HepG2 (cell line): Measurements from ENCODE around the gene PRDX2. TPM values are rescaled to one million over a fixed set of nuclear protein-coding genes. Genes with fewer than 3 reads are reported as not detected.
A peak's percentile ranks its signal among the peaks of the same experiment; 100 is the strongest.

Source experiments
- CREB3 ChIP-seq: sonication (generic); formaldehyde crosslinking; IDR thresholded peaks from 2 replicates; pipeline ENCODE4 v1.5.0; 2020; ENCODE audit warnings: missing genetic modification reagents
- FOXA1 ChIP-seq, 2 experiments: fragments of 450-650 bp in 1 of 2; sonication (generic) in 1 of 2; formaldehyde crosslinking in 1 of 2; IDR thresholded peaks; 2 replicates each; pipeline versions ENCODE4 v1.4.0 to v1.6.1; 2016 to 2020; ENCODE audit warnings: missing genetic modification reagents in 1 of 2
- HCFC1 ChIP-seq: fragments of 150-350 bp; IDR thresholded peaks from 2 replicates; pipeline ENCODE4 v1.6.1; 2014; ENCODE audit warnings: low read depth, low read length
- HNRNPLL ChIP-seq: fragments of 200-400 bp; formaldehyde crosslinking; IDR thresholded peaks from 2 replicates; pipeline ENCODE4 v1.6.1; 2017; ENCODE audit warnings: mild to moderate bottlenecking, low read depth, low read length; ENCODE audit not compliant: poor library complexity, severe bottlenecking
- LCORL ChIP-seq, 2 experiments: fragments of 450-650 bp in 1 of 2; sonication (generic) in 1 of 2; formaldehyde crosslinking in 1 of 2; IDR thresholded peaks; 2 replicates each; pipeline versions ENCODE4 v1.5.0 to v1.6.1; 2017 to 2020; ENCODE audit warnings: antibody characterized with exemption in 1 of 2, missing genetic modification reagents in 1 of 2
- NFE2L1 ChIP-seq: sonication (generic); formaldehyde crosslinking; IDR thresholded peaks from 2 replicates; pipeline ENCODE4 v1.4.0; 2020; ENCODE audit warnings: missing genetic modification reagents, mild to moderate bottlenecking, borderline replicate concordance
- NFKBIZ ChIP-seq: IDR thresholded peaks from 2 replicates; pipeline ENCODE4 v1.6.1; 2018; ENCODE audit warnings: missing genetic modification reagents, missing compliant biosample characterization
- RBFOX2 ChIP-seq: fragments of 200-400 bp; formaldehyde crosslinking; IDR thresholded peaks from 2 replicates; pipeline ENCODE4 v1.6.1; 2017; ENCODE audit warnings: low read depth, mild to moderate bottlenecking, low read length
- RFX1 ChIP-seq: fragments of 450-650 bp; IDR thresholded peaks from 2 replicates; pipeline ENCODE4 v1.6.1; 2017
- SMAD3 ChIP-seq: sonication (generic); formaldehyde crosslinking; IDR thresholded peaks from 2 replicates; pipeline ENCODE4 v1.4.0; 2020; ENCODE audit warnings: missing genetic modification reagents
- SOX6 ChIP-seq, 2 experiments: fragments of 450-650 bp in 1 of 2; sonication (generic) in 1 of 2; formaldehyde crosslinking in 1 of 2; IDR thresholded peaks; 2 replicates each; pipeline versions ENCODE4 v1.4.0 to v1.6.1; 2017 to 2020; ENCODE audit warnings: antibody characterized with exemption in 1 of 2, mild to moderate bottlenecking in 1 of 2, missing genetic modification reagents in 1 of 2
- SSRP1 ChIP-seq: IDR thresholded peaks from 2 replicates; pipeline ENCODE4 v1.6.1; 2016; ENCODE audit warnings: control low read depth
- TEAD3 ChIP-seq: optimal IDR thresholded peaks from 2 replicates; pipeline ENCODE3; 2016; ENCODE audit warnings: borderline replicate concordance
- ZBTB8A ChIP-seq: sonication (generic); formaldehyde crosslinking; IDR thresholded peaks from 2 replicates; pipeline ENCODE4 v1.4.0; 2020; ENCODE audit warnings: mild to moderate bottlenecking, low read depth, missing genetic modification reagents, borderline replicate concordance
- ZNF260 ChIP-seq: sonication (generic); formaldehyde crosslinking; IDR thresholded peaks from 2 replicates; pipeline ENCODE4 v1.4.0; 2020; ENCODE audit warnings: missing genetic modification reagents, low read depth, mild to moderate bottlenecking, borderline replicate concordance
- ZNF354B ChIP-seq: sonication (generic); formaldehyde crosslinking; IDR thresholded peaks from 2 replicates; pipeline ENCODE4 v1.8.0; 2022; ENCODE audit warnings: mild to moderate bottlenecking, missing genetic modification reagents
- ZNF710 ChIP-seq: sonication (generic); formaldehyde crosslinking; IDR thresholded peaks from 2 replicates; pipeline ENCODE4 v1.5.0; 2020; ENCODE audit warnings: mild to moderate bottlenecking, missing genetic modification reagents, borderline replicate concordance
- ZNF776 ChIP-seq: sonication (generic); formaldehyde crosslinking; IDR thresholded peaks from 2 replicates; pipeline ENCODE4 v1.4.0; 2020; ENCODE audit warnings: mild to moderate bottlenecking, missing genetic modification reagents
- ZNF792 ChIP-seq: IDR thresholded peaks from 2 replicates; pipeline ENCODE4 v1.6.1; 2016
- polyA plus RNA-seq, 8 experiments: library from polyadenylated mRNA; depleted of rRNA in 3 of 8; stranded (reverse) in 7 of 8; unstranded in 1 of 8; fragments of >200 nt; fragmentation: Illumina TruSeq in 4 of 8; extraction: Trizol in 4 of 8; gene quantifications; 2 replicates each; pipeline versions ENCODE4 v1.2.1 to v1.2.3, GENCODE V29; 2011 to 2016; ENCODE audit warnings: low read depth in 4 of 8, missing spikeins in 1 of 8, mixed read lengths in 1 of 8; ENCODE audit not compliant: insufficient read depth in 1 of 8
- total RNA-seq, 5 experiments: library from RNA; depleted of rRNA; stranded (reverse); fragments of >200 nt; fragmentation: Illumina TruSeq; extraction: Trizol; gene quantifications; 2 replicates each; pipeline ENCODE4 v1.2.3, GENCODE V29; 2016; ENCODE audit warnings: low read depth in 1 of 5
- TF ChIP-seq, protein P1 (sequence below): sonication (generic); formaldehyde crosslinking; IDR thresholded peaks from 2 replicates; pipeline ENCODE4 v1.9.0; 2021; ENCODE audit warnings: missing genetic modification reagents, mild to moderate bottlenecking, borderline replicate concordance
- TF ChIP-seq, protein P2 (sequence below), 2 experiments: IDR thresholded peaks; 2 replicates each; pipeline ENCODE4 v1.6.1; 2011 to 2012; ENCODE audit warnings: low read length in 2 of 2, borderline replicate concordance in 1 of 2, low read depth in 1 of 2, mild to moderate bottlenecking in 1 of 2, moderate library complexity in 1 of 2

The PRDX2 gene
- total and polyA plus RNA-seq, 2 of the 13 experiments (the other 11 are each of a cell fraction or from before 2014, with no cell fraction given), result 218 to 381 TPM

GRCh38 chr19:12792051-12792852, 9.3 kb downstream of the PRDX2 start (continued):
- TF ChIP-seq ZNF710 (peak; percentile 22; the same call in 1 of the 2 replicates), NFKBIZ (no peak), SOX6 (IDR thresholded peaks at IDR 0.05) (no peak), SOX6 (CRISPR knock-in tag; IDR thresholded peaks at IDR 0.05) (peak; percentile 62), ZNF260 (CRISPR knock-in tag) (no peak), TEAD3 (peak; percentile 22), ZNF776 (CRISPR knock-in tag) (peak; percentile 86), ZBTB8A (CRISPR knock-in tag) (no peak), RBFOX2 (peak; percentile 79), NFE2L1 (no peak), CREB3 (CRISPR knock-in tag) (no peak), FOXA1 (IDR thresholded peaks at IDR 0.05) (no peak), FOXA1 (CRISPR knock-in tag; IDR thresholded peaks at IDR 0.05) (peak; percentile 37; the same call in 1 of the 2 replicates), ZNF792 (CRISPR knock-in tag) (peak; percentile 40; the same call in 1 of the 2 replicates), RFX1 (no peak), LCORL (IDR thresholded peaks at IDR 0.05) (no peak), LCORL (CRISPR knock-in tag; IDR thresholded peaks at IDR 0.05) (peak; percentile 60; the same call in 1 of the 2 replicates), ZNF354B (0 out of 2 replicates have a peak, but pooled peaks have one; percentile 43), HCFC1 (no peak), SMAD3 (CRISPR knock-in tag) (no peak), SSRP1 (CRISPR knock-in tag) (no peak), HNRNPLL (peak; percentile 58)
- TF ChIP-seq, protein P1, sequence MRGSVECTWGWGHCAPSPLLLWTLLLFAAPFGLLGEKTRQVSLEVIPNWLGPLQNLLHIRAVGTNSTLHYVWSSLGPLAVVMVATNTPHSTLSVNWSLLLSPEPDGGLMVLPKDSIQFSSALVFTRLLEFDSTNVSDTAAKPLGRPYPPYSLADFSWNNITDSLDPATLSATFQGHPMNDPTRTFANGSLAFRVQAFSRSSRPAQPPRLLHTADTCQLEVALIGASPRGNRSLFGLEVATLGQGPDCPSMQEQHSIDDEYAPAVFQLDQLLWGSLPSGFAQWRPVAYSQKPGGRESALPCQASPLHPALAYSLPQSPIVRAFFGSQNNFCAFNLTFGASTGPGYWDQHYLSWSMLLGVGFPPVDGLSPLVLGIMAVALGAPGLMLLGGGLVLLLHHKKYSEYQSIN, result no peak
- TF ChIP-seq, protein P2, sequence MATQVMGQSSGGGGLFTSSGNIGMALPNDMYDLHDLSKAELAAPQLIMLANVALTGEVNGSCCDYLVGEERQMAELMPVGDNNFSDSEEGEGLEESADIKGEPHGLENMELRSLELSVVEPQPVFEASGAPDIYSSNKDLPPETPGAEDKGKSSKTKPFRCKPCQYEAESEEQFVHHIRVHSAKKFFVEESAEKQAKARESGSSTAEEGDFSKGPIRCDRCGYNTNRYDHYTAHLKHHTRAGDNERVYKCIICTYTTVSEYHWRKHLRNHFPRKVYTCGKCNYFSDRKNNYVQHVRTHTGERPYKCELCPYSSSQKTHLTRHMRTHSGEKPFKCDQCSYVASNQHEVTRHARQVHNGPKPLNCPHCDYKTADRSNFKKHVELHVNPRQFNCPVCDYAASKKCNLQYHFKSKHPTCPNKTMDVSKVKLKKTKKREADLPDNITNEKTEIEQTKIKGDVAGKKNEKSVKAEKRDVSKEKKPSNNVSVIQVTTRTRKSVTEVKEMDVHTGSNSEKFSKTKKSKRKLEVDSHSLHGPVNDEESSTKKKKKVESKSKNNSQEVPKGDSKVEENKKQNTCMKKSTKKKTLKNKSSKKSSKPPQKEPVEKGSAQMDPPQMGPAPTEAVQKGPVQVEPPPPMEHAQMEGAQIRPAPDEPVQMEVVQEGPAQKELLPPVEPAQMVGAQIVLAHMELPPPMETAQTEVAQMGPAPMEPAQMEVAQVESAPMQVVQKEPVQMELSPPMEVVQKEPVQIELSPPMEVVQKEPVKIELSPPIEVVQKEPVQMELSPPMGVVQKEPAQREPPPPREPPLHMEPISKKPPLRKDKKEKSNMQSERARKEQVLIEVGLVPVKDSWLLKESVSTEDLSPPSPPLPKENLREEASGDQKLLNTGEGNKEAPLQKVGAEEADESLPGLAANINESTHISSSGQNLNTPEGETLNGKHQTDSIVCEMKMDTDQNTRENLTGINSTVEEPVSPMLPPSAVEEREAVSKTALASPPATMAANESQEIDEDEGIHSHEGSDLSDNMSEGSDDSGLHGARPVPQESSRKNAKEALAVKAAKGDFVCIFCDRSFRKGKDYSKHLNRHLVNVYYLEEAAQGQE (IDR thresholded peaks at IDR 0.05; ENCODE audit: borderline replicate concordance in 1 of 2, low read depth in 1 of 2, low read length in 2 of 2), result no peak
